Suppressor macrophage treated with lipopolysaccharide for 1 hour (primary cell): ENCODE results near the gene INPP5B.

ENCODE experiments used
- DNase-seq, 3 donors: peaks; one replicate each; pipeline ENCODE4 v3.0.0-alpha.2; 2020 to 2022

INPP5B gene

DNA sequence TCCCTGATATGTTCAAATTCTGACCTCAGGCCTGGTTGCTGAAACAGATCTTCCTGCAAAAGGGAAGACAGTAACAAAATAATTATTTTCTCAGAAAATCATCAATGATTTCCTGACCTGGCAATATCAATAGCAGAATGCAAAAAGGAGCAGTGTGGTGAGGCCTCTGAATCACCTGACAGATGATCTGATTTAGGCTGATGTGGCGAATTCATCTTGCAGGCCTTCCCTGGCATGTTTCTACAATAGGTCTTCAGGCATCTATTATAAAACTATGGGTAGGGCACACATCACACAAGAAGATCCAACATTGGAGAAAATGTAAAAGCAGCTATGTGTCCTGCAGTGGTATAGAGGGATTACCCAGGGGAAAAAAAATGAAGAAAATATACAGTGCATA is 80.4 kb downstream of the INPP5B start:
- DNase-seq: no peak

DNA sequence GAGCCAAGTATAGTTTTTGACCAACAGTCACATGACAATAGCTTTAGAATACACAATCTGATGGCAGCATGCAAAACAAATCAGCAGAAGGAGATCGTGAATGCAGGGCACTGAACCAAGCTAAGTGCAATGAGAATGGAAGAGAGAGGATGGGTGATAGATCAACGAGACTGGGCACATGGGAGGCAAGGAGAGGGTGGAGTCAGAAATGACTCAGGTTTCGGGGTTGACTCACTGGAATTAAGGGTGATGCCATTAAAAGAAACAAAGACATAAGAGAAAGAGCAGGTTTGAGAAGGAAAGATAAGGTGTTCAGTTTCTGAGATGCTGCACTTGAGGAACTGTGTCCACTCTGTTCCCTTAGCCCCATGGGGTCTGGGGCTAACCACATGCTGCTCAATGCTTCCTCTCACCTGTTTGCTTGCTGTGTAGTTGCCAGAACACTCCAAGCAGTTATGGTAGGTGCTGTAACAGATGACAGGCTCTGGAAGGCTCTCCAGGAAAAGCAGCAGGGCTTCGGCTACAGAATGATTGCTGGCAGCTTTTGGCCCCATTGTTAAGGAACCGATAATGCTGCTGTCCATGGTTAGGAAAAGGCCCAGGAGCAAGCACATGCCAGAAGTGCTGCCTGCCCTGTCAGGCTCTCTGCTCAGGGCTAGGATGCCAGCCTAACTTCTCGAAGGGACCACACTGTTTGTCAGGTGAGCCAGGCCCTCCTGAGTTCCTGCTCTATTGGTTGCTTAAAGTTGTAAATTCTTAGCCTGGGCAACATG is 81.3 kb downstream of the INPP5B start:
- DNase-seq: no peak

GRCh38 chr1:37862330-37862729 is 84.5 kb downstream of the INPP5B start:
- no peak for DNase-seq

- DNase-seq: no peak
Observed at GRCh38 chr1:37861151-37861550, 85.7 kb downstream of the INPP5B start.

GRCh38 chr1:37860346-37860666 is 86.5 kb downstream of the INPP5B start:
- no peak for DNase-seq

GRCh38 chr1:37859507-37860345 is 87.1 kb downstream of the INPP5B start, which contains the start of gene MTF1:
Gene MTF1, minus strand, starts transcription at chr1:37859592. Its CDS starts 1,934 bp downstream, at chr1:37857658.
- DNase-seq: peak; percentile 99

GRCh38 chr1:37858931-37859506 is 87.8 kb downstream of the INPP5B start:
- DNase-seq: peak in 1 of 3 donors; percentile 26

- DNase-seq: no peak
Observed at GRCh38 chr1:37854406-37854805, 92.4 kb downstream of the INPP5B start.

DNA sequence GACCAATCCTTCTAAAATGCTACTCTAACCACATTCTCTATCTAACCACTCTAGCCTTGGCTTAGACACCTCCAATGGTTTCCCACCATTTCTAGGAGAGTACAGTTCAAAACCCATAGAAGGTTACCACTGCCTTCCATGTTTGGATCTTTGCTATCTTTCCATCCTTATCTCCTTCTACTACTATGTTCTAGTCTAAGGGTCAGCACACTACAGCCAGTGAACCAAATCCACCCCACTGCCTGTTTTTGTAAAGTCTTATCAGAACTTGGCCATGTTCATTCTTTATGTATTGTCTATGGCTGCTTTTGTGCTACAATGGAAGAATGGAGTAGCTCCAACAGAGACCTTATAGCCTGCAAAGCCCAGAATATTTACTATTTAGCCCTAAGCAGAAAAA is 93.7 kb downstream of the INPP5B start:
- DNase-seq: no peak

DNA sequence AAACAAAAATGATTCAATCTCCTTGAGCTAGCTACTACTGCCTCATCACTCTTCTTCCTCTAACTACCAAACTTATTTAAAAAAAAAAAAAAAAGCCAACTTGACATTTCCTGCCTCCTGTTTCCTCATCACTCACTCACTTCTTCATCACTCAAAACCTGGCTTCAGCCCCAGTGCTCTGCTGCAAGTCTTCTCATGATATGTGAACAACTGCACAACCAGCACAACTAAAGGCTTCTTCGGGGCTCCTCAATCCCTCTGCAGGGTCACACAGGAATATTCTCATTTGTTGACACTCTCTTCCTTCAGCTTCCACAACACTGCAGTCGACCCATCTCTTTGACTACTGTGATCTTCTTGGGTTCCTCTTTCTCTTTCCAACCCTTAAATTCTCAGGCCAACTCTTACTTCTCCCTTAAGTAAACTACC is 95.1 kb downstream of the INPP5B start:
- DNase-seq: peak; percentile 42 to 69 (median 68)

DNA sequence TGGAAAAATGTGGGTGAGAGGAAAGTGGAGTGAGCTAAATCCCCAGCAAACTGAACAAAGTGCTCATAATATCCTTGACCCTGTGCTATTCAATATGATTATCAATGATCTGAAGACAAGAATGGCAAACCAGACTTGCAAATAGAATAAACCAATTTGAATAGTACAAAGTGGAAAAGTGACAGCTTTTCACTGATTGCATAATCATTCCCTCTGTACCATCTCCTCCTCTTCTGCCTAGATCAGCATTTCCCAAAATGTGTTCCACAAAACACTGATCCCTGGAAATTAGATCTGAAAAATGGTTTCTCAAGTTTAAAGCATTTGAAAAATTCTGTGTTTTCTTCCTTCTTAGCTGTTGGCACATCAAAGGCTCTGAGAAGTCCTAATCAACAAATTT is 95.6 kb downstream of the INPP5B start:
- DNase-seq: no peak

DNA sequence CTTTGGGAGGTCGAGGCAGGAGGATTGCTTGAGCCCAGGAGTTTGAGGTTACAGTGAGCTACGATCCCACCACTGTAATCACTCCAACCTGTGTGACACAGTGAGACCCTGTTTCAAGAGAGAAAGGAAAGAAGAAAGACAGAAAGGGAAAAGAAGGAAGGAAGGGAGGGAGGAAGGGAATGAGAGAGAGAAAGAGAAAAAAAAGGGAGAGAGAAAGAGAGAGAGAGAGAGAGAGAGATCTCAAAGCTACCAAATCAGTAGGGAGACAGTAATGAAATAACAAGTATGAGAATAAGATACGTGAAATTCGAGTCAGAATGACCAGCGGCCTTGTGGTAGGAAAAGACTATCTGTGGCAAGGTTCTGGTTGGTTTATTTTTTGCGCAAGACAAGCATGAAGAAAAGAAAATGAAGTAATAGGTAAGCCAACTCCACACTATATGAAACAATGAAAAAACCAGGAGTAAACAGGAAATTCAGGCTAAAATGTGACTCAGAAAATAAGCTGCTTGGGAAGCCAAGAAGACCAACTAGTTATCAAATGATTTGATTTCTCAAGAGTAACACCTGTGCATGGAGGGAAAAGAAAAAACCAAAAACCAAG is 96.4 kb downstream of the INPP5B start:
- DNase-seq: peak; percentile 48 to 67 (median 63)

GRCh38 chr1:37849480-37849879 is 97.4 kb downstream of the INPP5B start:
- DNase-seq: no peak

DNA sequence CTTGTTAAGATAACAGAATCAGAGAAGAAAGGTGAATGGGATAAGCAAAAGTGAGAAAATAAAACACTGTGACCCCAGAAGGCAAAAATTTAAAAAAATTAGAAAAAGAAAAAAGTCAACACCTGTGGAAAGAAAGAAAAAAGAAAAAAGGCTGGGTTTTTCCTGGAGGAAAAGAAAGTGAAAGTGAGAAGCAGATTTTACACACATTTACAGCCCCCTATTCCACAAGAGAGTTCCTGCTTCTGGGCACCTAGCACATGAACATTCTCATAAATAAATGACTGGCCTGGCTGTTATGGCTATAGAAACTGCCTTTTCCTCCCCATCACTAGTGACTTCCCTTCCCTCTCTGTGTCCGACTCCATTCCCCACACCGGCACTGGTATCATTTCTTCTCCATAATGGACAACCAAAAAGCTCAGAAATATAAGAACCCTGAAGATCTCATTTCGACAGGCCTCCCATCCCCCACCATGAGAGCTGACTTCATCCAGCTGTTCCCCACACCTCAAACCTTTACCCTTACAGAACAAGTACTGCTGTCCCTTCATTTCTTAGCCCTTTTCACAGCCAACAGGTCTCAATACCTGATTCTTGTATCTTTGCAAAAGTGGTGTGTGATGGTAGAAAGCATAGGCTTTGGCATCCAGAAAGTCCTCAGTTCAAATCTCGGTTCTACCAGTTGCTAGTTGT is 100.1 kb downstream of the INPP5B start:
- DNase-seq: peak; percentile 40 to 63 (median 53)

DNA sequence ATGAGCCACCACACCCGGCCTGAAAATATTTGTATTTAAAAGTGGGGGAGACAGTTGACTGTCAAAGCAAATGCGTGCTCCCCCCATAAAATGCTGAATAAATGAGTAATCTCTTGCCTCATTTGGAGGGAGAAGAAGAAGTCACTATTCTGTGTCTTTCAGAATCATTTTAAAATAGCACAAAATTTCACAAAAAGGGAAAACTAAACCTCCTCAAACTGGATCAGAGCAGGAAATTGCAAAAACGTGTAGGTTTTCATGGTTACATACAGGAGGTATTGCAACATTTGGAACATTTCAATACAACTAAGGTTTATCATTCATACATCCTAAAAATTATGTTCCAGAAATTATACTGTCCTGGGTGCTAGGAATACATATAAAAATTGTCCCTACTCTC is 101.1 kb downstream of the INPP5B start:
- peak; percentile 76 to 98 (median 96) for DNase-seq

DNA sequence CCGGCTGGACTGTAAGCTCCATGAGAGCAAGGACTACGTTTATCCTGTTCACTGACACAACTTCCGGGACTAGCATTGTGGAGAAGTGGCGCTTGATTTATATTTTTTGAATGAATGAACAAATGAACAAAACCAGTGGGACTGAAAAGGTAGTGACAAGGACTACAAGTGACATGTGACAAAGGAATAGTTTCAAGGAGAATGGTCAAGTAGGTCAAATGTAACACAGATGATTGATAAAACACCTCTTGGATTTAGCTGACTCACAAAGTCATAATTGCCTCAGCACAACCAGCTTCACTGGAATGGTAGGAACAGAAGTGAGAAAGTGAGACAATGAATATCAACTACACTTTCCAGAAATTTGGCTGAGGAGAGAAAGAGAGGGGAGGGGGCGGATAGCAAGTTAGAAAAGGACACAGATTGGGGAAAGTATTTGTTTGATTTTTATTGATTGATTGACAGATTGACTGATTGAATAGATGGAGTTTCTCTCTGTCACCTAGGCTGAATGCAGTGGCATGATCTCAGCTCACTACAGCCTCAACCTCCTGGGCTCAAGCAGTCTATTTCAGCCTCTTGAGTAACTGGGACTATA is 101.7 kb downstream of the INPP5B start:
- peak in 2 of 3 donors; percentile 22 to 37 for DNase-seq

DNA sequence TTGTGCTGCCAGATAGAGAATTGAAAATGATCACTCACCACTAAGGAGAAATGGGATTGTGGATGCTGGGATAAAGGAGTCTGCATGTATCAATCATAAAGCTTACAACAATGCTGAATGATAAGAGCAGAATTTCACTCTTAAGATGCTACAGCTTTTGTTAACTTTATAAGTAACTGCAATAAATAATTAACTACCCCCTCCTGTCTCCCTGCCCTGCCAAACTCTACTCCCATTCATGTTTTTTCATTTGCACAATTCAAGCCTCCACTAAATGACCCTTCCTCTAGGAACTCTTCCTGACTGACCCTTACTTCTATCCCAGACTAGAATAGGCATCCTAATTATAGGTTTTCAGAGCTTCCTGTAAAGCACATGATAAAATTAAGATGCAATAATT is 102.3 kb downstream of the INPP5B start:
- DNase-seq: no peak

- DNase-seq: no peak
Observed at GRCh38 chr1:37841652-37842051, 105.2 kb downstream of the INPP5B start.

DNA sequence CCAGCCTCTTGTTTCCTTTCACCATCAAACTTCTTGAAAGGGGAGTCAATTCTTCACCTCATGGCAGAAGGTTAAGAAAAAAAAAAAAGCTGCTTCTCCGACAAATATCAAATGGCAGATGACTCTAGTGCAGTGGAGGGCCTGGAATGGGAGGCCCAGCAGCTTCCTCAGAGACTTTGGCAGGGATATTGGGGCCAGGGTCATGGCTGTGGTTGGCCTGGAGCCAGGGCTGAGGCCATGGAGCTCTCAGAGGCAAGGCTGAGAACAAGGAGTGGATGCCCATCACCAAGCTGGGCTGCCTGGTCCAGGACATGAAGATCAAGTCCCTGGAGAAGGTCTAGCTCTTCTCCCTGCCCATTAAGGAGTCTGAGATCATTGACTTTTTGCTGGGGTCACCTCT is 106.1 kb downstream of the INPP5B start:
- no peak for DNase-seq

DNA sequence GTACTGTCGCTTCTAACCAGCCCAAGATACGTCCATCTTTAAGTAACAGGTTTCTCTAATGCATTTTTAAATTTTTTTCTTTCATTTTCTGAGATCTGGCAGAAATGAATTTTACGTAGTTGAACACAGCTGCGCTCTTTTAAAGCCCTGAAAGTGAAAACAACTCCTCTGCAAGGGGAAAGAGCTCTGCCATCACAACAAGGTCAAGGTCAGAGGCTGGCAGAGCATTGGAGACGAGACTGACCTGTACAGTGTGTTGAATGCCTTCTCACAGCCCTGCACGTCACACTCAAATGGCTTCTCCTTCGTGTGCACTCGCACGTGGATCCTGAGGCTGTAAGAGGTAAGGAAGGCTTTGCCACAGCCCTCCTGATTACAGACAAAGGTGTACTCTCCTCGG is 107.2 kb downstream of the INPP5B start:
- DNase-seq: no peak

- DNase-seq: peak in 2 of 3 donors; percentile 31 to 38
Observed at GRCh38 chr1:37836788-37837187, 110.1 kb downstream of the INPP5B start.

DNA sequence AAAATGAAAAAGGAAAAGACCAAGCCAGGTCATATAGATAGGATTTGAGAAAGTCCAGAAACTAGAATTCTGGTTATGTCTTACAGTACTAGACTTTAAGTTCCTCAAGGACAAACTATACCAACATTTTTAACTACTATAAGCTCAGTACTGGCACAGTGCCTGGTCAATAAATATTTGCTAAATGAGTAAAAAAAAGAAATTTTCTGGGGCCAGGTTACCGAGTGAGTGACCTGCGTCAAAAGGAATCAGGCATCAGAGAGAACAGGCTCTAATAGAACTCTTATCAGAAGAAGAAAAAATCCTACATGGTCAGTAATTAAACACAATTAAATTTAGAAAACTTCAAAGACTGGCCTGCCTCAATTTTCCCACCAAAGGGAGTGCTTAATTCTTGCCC is 115.0 kb downstream of the INPP5B start:
- DNase-seq: no peak
